GM19372 (cell line): ENCODE results near the gene TCF4.

Experiments used
- ATAC-seq: cut with Tn5 transposase; IDR thresholded peaks from one replicate; pipeline ENCODE4 v1.9.1; 2021; ENCODE audit warnings: mild to moderate bottlenecking, low read depth, moderate library complexity; ENCODE audit not compliant: unreplicated experiment

Gene TCF4

DNA sequence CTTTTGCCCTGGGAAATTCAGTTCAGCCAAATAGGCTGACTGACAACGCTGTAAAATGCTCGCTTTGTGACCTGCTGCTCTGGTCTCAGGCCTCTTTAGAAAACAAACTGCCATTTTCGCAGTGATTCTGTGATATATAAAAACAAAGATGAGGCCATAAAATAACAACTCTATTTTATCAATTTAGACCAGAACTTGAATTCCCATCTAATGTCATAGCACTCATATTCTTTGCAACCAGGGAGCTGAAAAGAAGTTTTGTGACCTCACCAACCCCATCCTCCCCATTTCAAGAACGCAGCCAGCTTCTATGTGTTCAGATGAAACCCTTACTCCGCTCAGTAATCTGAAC is 40.3 kb downstream of the TCF4 start:
- ATAC-seq, result no peak

DNA sequence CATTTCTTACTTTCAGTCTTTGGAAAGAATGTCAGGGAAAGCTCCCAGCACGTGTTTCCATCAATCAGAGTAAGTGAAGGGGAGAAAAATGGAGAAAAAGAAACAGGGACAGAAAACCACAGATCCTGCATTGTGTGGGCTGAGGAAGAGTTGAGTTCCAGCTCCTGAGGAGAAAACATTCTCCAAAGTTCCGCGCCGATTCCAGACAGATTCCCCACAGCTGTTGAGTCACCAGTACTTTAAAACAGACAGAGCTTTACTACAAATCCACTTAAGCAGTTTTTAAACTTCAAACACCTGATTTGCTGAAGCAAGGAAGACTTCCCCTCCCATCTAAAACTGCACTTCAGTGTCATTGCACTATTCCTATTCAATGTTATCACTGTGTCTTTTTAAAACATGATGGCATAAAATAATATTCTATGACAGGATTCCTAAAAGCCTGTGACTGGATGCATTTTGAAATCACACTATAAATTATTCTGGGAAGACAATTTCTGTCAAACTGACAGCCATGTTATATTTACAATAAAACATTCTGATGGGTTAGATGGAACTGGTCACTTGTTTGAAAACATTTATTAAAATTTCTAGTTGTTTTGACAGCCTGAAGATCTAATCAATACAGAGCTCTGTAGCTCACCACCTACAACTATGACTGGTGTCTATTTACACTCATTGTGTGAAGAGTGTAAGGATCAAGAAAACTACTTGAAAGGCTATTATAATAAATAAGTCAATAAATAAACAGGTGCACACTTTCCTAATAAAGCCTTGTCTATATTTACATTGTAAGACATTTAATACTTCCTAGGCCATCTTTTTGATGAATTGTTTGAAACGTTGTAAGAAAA is 40.9 kb downstream of the TCF4 start:
- ATAC-seq, result no peak

DNA sequence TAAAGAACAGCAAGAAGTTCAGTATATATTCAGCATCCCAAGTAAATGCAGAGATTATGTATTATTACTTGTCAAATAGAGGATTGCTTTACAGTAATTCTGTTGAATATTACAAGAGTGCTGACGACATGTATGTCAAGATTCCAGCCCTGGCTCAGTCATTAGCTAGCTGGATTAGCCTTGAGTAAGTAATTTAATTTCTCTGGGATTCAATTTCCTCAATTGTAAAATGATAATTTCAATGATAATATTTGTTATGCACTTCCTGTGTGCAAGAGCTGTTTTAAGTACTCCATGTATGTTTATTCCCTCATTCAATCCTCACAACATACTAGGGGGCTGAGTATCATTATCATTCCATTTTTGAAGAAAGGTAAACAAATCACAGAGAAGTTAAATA is 44.0 kb downstream of the TCF4 start:
- no peak for ATAC-seq

DNA sequence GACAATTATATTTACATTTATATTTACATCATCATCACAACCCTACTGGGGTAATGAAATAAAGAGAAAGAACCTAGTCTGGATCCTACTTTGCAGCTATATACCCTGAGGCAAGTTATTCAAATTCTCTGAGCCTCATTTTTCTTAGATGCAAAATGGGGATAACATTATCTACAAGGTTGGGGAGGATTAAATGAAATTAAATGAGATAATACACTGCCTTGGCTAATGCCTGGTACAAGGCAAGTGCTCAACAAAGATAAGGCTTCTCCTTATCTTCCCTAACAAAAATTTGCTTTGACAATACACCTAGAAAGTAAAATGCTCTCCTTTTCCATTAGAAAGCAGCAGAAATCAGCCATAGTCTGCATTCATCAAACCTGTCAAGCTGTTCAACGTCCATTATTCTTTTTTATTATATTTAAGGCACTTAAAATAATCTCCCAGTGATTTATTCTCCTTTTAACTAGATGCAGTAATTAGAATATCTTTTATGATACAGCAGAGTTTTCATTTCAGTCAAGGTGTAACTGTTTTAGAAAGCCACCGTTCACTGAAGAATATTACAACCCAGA is 44.8 kb downstream of the TCF4 start:
- ATAC-seq, result no peak

DNA sequence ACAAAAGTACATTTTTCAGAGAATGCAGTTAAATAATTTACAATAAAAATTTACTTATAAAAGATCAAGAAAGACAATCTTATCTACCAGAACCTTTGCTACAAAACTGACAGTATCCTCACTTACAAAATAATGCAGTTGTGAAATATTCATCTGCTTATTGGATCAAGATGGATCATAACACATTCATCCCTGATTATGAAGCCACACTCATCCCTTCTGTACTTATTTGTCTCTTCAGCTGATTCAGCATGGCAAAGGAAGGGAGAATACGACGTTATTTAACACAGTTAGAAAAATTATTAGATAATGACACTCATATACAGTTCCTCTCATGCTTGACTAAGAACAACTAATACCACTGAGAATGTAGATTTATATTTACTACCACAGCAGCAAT is 46.4 kb downstream of the TCF4 start:
- ATAC-seq, result no peak

DNA sequence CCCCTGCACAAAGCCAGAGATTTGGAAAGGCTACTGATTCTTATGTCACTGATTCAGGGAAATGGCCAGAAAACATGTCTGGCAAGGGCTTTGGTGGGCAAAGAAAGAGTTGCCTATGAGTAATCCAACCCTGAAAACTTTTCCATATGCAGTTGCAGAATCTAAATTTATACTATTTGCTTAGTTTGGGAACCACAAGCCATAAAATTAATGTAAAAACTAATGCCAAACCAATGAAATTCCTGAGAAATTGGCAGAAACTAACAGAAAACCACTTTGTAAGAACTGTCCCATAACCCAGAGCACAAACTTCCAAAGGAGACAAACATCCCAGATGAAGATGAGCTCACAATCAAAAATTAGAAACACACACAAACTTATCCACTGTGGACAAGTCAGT is 48.8 kb downstream of the TCF4 start:
- no peak for ATAC-seq

DNA sequence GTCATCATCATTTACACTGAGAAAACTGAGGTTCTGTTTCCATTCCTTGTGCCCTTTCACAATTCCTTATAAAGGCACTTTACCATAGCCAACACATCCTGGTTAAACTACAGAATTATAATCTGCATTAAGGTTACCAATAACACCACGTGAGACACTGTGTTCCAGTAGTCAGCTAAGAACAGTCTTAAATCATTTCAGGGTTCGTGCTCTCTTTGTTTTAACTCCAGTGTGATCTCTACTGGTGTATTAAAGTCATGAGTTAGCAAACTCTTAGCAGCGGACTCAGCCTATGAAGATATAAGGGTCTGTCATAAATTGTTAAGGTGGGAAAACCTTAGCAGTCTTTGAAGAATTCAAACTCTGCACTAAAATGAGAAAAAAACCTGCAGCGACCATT is 53.0 kb downstream of the TCF4 start:
- no peak for ATAC-seq

DNA sequence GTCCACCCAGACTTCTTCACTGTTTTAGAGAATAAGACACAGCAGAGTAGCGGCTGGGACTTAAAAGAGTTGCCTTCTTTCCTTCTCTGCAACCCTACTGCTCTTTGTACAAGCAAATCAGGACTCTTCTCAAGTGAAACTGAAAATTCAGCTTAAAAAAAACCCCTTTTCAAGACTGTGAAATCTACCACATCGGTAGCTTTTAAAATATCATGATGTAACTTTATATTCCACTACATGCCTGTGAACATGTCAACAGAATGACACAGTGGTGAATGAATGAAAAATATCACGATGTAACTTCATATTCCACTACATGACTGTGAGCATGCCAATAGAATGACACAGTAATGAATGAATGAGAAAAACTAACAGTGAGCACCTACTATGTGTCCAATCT is 53.4 kb downstream of the TCF4 start:
- ATAC-seq, result no peak

DNA sequence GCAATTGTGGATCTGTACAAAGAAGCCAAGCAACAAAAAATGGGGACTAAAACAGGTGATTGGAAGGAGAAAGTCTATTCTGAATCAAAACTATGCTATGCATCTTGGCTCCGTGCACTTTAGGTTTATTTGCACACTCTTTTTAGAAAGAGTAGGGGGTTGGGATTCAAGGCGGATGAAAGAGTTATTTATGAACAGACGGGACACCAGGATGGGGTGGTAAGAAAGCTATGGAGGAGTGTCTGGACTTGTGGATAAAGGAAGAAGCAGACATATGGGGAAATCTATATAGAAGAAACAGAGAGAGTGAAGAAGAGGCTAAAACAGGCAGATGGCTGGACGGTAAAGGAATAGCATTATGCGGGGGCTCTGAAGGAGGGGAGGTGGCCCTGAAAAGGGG is 57.8 kb downstream of the TCF4 start:
- ATAC-seq, result no peak

DNA sequence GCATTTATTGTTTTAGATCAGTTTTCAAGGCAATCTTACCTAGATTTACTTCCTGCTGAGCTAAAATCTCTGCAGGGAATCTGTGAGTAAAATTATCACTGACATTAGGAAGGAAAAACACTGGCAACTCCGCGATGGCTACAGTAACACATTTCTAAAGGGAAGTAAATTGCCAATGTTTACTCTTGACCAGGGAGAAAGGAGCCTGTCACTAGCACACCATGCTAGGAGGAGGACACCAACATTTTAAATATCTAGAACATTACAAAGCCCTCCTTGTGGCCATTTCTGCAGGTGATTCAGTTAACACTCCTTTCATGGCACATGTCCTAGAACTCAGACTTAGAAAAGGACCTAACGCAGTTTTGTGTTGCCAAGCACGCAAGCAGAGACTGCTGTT is 58.4 kb downstream of the TCF4 start:
- ATAC-seq, result no peak

DNA sequence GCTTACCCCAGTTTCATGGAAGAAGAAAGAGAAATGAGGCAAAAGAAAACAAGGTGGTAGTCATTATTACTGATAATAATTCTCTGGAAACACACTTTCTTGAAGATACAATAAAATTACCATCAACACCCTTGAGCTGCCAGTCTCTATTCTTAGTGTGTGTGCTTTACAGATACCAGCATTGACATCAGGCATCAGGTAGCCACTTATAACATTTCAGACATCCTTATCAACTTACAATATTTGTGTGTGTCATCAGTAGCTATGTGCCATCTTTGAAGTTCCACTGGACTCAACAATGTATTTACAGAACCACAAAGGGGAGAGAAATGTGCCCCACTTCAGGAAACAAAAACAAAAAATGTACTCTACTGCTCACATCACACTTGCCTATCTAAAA is 62.1 kb downstream of the TCF4 start:
- ATAC-seq, result no peak

DNA sequence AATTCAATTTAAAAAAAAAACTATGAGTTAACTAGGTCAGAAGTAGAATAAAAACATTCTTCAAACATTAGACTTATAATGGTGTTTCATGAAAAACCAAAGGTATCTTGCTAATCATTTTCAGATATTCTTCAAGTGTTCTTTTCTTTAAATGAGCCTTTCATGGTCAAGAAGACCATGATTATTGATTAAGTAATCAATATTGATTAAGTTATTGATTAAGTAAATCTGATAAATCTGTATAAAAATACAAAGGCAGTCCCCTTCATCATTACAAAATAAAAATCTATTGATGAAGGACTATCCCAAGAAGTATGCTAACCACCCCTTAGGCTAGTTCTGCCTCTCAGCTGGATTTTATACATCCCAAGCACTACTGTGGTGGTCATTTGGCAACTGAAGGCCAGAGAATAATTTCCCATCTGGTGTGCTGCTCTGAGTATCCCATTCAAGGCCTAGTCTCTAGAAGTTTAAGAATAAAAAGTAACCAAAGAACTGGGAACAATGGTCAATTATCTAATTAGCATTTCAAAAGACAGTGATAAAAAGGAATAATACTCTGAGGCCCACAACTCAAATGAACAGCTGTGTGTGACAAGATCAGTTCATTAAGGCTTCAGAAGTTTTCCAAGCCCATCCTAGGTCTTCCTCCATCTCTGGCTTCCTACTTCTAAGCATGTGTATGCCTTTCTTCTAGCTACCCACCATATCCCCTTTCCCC is 63.5 kb downstream of the TCF4 start:
- ATAC-seq, result no peak

DNA sequence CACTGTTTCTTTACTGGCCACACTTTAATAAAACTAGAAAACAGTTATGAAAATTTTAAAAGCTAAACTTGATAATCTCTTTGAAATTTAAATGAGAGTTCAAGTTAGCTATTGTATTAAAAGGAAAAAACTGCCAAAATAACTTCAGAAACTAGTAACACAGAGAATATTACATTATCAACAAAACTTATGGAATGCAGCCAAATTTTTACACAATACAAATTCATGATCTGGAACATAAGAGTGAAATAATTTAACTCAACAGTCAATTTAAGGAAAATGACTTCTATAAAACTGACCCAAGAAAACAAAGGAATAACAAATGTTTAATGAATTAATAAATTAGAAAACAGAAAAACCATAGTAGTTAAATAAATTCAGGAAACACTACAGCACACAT is 65.0 kb downstream of the TCF4 start:
- no peak for ATAC-seq

DNA sequence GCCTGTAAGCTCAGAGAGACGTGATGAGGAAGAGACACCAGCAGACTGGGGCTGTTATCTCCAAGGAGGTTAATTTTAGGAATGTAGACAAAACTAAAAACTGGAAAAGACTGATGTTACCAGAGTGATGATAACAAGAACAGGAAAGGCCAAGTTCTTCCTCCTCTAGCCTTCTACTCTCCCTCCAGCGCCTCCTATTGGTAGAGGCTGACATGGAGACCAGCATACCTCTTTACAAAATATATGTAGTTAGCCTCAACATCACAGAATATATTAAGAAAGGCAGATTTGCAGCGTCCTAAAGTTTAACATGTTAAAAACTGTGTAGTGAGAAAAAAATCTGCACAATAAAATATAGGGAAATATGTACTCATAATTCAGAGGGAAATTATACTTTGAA is 66.0 kb downstream of the TCF4 start:
- no peak for ATAC-seq

DNA sequence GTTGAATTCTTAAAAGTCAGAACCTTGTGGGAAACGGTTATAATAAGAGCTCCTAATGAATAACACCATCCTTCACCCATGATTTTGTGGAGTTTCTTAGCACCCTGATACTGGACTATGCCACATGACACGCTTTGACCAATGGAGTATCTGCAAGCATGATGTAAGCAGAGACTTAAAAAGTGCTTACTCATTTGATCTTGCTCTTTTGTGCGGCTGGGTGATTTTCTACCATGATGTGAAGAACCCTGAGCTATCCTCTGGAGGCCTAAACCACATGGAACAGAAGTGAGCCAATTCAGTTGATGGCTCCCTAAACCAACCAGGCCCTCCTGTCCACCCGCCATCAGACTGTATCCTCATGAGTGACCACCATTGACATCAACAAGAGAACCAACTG is 70.9 kb downstream of the TCF4 start:
- no peak for ATAC-seq

DNA sequence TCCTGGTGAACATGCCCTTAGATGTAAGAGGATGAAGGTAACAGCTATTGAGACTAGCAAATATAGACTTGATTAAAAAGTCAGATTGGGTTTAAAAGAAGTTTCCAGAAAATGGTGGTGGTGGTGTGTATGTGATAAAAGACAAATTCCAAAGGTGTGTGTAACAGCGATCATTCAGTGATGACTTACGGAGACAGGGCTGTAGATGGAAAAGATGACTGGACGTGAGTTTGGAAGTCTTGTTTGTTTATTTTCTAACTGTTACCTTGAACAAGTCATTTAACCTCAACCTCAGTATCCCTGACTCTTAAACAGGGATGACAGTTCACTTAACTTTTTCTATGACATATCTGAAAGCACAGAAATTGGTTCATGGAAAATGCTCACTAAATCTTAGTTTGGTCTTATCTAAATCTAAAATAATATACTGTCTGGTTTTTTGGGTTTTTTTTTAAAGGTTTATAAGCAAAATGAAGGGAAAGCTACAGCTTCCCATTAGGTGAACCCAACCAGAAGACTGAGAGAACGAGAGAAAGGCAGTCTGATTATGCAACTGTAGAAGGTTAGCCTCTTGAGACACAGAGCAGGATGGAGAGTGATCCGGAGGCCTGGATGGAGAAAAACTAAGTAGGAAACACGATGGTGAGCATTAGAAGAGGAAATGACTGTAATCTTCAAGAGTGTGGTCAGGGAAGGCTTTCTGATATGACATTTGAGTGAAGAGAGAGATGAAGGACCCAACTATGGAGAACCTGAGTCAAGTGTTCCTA is 71.9 kb downstream of the TCF4 start:
- no peak for ATAC-seq

DNA sequence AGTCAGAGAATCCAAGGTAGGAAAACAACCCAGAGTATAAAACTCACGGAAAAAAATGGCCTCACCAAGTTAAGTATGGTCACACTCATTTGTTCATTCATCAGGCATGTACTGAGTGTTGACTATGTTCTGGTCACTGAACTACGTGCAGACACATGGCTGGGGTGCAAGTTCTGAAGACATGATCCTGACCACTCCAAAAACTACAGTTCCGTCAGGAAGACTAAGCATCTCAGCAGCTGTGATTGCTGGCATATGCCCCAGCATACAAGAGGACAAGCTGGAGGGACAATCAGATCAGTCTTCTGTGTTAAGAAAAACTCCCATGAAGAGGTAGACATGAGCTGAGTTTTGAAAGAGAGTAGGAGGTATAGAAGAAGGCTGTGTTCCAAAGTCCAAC is 72.8 kb downstream of the TCF4 start:
- no peak for ATAC-seq

DNA sequence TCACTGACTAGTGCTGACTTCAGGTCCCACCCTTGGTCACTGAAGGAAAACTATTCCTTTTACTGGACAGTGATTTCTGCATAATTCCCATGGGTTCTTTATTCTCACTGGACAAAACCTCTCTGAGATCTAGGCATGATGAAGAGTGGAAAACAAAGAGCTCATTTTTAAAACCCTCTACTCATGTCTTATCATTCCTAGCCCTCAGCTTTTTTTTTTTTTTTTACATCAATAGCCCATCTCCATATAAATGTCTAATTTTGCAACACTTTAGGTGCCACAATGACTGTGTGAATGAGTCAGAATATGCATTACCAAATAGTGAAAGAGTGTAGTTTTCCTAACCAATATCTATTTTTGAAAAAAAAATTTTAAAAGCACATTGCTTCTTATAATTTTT is 74.8 kb downstream of the TCF4 start:
- ATAC-seq, result no peak

DNA sequence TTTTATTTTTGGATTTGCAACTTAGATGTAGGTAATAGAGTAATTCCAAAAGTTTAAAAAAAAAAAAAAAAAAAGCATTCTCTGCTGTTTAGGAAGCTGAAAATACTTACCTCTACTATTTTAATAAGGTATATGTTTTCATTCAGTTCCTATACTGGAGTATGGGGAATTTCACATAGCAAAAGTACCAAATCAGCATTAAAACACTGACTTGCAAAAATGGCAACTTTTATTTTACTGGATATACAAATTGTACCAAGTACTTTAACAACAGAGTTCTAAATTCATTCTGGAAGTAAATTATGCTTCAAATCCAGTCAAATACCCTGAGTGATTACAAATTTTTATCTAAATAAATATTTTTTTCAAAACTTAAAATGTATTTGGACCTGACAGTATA is 76.7 kb downstream of the TCF4 start:
- ATAC-seq, result no peak

DNA sequence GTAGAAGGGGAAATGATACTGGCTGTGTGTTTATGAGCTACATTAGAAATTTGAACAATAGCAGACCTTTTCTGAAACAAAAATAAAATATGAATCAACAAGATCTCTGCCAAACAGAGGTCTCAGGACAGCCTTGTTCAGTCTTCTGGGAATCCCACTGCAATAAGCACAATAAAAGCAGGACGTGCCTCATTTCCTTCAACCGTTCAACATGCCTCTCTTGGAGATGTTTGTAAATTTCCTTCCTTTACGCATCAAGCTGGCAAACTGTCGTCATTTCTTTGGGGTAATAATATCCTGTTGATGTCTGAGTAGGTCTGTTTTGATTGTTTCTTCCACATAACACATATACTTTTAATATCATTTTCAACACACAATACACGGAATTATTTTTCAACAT is 77.2 kb downstream of the TCF4 start:
- no peak for ATAC-seq

DNA sequence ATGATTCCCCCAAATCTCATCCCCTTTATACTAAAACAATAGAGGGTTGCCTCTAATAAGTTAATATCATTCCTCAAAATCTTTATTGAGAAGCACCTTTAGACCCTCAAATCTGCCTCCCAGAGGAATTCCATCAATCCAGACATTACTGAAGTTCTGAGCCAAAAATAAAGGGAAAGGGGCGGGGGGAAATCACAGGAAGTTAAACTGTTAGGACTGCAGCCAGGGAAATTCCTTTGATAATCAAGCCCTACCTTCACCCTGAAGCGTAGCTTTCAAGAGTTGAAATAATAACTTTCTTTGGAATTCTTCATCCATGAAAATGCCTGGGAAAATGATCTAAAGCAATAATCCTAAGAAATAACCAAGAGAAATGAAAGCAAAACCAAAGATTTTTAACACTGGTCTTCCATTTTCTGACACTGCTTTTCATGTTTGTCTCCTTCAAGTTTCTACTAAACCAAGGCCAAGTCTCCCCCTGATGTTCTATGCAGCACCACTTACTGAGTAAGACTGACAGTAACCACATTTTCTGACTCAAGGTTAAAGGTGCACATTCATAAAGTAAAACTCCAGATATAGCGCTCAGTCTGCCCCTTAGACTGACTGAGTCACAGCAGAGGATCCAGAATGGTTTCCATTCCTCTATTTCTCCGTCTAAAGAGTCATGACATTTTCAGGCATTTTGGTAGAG is 78.2 kb downstream of the TCF4 start:
- peak; percentile 66 for ATAC-seq
